ENCODE results near the gene SRL.

GRCh38 chr16:4202615-4203345 lies 39.1 kb downstream of the SRL start:
- TF ChIP-seq, protein P1, sequence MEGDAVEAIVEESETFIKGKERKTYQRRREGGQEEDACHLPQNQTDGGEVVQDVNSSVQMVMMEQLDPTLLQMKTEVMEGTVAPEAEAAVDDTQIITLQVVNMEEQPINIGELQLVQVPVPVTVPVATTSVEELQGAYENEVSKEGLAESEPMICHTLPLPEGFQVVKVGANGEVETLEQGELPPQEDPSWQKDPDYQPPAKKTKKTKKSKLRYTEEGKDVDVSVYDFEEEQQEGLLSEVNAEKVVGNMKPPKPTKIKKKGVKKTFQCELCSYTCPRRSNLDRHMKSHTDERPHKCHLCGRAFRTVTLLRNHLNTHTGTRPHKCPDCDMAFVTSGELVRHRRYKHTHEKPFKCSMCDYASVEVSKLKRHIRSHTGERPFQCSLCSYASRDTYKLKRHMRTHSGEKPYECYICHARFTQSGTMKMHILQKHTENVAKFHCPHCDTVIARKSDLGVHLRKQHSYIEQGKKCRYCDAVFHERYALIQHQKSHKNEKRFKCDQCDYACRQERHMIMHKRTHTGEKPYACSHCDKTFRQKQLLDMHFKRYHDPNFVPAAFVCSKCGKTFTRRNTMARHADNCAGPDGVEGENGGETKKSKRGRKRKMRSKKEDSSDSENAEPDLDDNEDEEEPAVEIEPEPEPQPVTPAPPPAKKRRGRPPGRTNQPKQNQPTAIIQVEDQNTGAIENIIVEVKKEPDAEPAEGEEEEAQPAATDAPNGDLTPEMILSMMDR (IDR thresholded peaks at IDR 0.05; ENCODE audit: low read depth, low read length, poor library complexity, severe bottlenecking), result no peak
- TF ChIP-seq EZH2phosphoT487 (IDR thresholded peaks at IDR 0.05; ENCODE audit: borderline replicate concordance, low read length), result no peak

Data from DOHH2 (cell line).